Liver (tissue), 3 donors: ENCODE data around the gene MOB3B.

Experiments used
- EGR1 ChIP-seq, 2 donors: IDR thresholded peaks; 2 replicates each; pipeline ENCODE4 v1.6.1; 2016 to 2018; ENCODE audit warnings: antibody characterized with exemption in 2 of 2, low read depth in 2 of 2
- GABPA ChIP-seq, 2 donors: IDR thresholded peaks in 1 of 2; conservative IDR thresholded peaks in 1 of 2; 2 replicates each; pipeline ENCODE4 v1.6.1; 2016; ENCODE audit warnings: antibody characterized with exemption in 2 of 2, mild to moderate bottlenecking in 1 of 2, moderate library complexity in 1 of 2
- HNF4A ChIP-seq, 2 donors: conservative IDR thresholded peaks; 2 replicates each; pipeline ENCODE4 v1.6.1; 2016; ENCODE audit warnings: antibody characterized with exemption in 2 of 2, mild to moderate bottlenecking in 2 of 2
- RAD21 ChIP-seq, 2 donors: IDR thresholded peaks; 2 replicates each; pipeline ENCODE4 v1.6.1; 2016; ENCODE audit warnings: antibody characterized with exemption in 2 of 2, mild to moderate bottlenecking in 2 of 2
- TAF1 ChIP-seq: conservative IDR thresholded peaks from 2 replicates; pipeline ENCODE4 v1.6.1; 2016; ENCODE audit warnings: antibody characterized with exemption, mild to moderate bottlenecking
- YY1 ChIP-seq: IDR thresholded peaks from 2 replicates; pipeline ENCODE4 v1.6.1; 2016; ENCODE audit warnings: antibody characterized with exemption, mild to moderate bottlenecking
- TF ChIP-seq, protein P1 (sequence below): fragments of 150-350 bp; IDR thresholded peaks from 2 replicates; pipeline ENCODE4 v1.5.1; 2017; ENCODE audit warnings: improper control_type of control experiment, low read depth, low read length; ENCODE audit not compliant: missing input control
- TF ChIP-seq, protein P2 (sequence below): IDR thresholded peaks from 2 replicates; pipeline ENCODE4 v1.6.1; 2016; ENCODE audit warnings: antibody characterized with exemption, mild to moderate bottlenecking
- donor health status: healthy.
- donor health status: healthy.

GRCh38 chr9:27400334-27400880 is 129.2 kb downstream of the MOB3B start:
- TF ChIP-seq, protein P1, sequence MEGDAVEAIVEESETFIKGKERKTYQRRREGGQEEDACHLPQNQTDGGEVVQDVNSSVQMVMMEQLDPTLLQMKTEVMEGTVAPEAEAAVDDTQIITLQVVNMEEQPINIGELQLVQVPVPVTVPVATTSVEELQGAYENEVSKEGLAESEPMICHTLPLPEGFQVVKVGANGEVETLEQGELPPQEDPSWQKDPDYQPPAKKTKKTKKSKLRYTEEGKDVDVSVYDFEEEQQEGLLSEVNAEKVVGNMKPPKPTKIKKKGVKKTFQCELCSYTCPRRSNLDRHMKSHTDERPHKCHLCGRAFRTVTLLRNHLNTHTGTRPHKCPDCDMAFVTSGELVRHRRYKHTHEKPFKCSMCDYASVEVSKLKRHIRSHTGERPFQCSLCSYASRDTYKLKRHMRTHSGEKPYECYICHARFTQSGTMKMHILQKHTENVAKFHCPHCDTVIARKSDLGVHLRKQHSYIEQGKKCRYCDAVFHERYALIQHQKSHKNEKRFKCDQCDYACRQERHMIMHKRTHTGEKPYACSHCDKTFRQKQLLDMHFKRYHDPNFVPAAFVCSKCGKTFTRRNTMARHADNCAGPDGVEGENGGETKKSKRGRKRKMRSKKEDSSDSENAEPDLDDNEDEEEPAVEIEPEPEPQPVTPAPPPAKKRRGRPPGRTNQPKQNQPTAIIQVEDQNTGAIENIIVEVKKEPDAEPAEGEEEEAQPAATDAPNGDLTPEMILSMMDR, result no peak
- TF ChIP-seq, protein P2, sequence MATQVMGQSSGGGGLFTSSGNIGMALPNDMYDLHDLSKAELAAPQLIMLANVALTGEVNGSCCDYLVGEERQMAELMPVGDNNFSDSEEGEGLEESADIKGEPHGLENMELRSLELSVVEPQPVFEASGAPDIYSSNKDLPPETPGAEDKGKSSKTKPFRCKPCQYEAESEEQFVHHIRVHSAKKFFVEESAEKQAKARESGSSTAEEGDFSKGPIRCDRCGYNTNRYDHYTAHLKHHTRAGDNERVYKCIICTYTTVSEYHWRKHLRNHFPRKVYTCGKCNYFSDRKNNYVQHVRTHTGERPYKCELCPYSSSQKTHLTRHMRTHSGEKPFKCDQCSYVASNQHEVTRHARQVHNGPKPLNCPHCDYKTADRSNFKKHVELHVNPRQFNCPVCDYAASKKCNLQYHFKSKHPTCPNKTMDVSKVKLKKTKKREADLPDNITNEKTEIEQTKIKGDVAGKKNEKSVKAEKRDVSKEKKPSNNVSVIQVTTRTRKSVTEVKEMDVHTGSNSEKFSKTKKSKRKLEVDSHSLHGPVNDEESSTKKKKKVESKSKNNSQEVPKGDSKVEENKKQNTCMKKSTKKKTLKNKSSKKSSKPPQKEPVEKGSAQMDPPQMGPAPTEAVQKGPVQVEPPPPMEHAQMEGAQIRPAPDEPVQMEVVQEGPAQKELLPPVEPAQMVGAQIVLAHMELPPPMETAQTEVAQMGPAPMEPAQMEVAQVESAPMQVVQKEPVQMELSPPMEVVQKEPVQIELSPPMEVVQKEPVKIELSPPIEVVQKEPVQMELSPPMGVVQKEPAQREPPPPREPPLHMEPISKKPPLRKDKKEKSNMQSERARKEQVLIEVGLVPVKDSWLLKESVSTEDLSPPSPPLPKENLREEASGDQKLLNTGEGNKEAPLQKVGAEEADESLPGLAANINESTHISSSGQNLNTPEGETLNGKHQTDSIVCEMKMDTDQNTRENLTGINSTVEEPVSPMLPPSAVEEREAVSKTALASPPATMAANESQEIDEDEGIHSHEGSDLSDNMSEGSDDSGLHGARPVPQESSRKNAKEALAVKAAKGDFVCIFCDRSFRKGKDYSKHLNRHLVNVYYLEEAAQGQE, result no peak
- TF ChIP-seq YY1 (no peak), TAF1 (no peak), GABPA (IDR thresholded peaks at IDR 0.05 in 1 of 2, conservative IDR thresholded peaks at IDR 0.05 in 1 of 2) (no peak), HNF4A (conservative IDR thresholded peaks at IDR 0.05) (no peak), RAD21 (IDR thresholded peaks at IDR 0.05) (no peak), EGR1 (IDR thresholded peaks at IDR 0.05; ENCODE audit: low read depth in 2 of 2) (no peak)
